Measurements from ENCODE around the gene MAPK6.
"Not testable (repeated sequence)": the region's sequence is repeated elsewhere in the genome, so short reads cannot be mapped to it uniquely, and the experiment has no call there.

Gene MAPK6

GRCh38 chr15:52042051-52042851 lies 23.2 kb downstream of the MAPK6 start:
- H3K27me3 ChIP-seq (ENCODE audit: control insufficient read depth in 5 of 5, insufficient read depth in 4 of 5, low read length in 5 of 5): no peaks in the 10 kb centered on the region
- no peaks in the 10 kb centered on the region for H3K36me3 ChIP-seq (ENCODE audit: control insufficient read depth in 5 of 5, insufficient read depth in 5 of 5, low read length in 5 of 5)
- H3K4me1 ChIP-seq (ENCODE audit: control insufficient read depth in 5 of 5, insufficient read depth in 5 of 5, low read length in 5 of 5): peaks cover 2 to 25% (median 20%) of the 10 kb centered on the region in 5 donors
- H3K4me3 ChIP-seq (ENCODE audit: low read depth in 1 of 5, low read length in 5 of 5): no peak overlapping the region
- H3K9ac ChIP-seq (ENCODE audit: low read length in 5 of 5): no peak overlapping the region
- no peak overlapping the region for H3K27ac ChIP-seq (ENCODE audit: low read depth, low read length)
- no peaks in the 10 kb centered on the region for H3K9me3 ChIP-seq (ENCODE audit: control insufficient read depth in 5 of 5, low read length in 5 of 5)

- H3K9ac ChIP-seq (ENCODE audit: low read length in 5 of 5); H3K27ac ChIP-seq (ENCODE audit: low read depth, low read length); H3K9me3 ChIP-seq (ENCODE audit: control insufficient read depth in 5 of 5, low read length in 5 of 5); H3K27me3 ChIP-seq (ENCODE audit: control insufficient read depth in 5 of 5, insufficient read depth in 4 of 5, low read length in 5 of 5); H3K4me1 ChIP-seq (ENCODE audit: control insufficient read depth in 5 of 5, insufficient read depth in 5 of 5, low read length in 5 of 5); H3K4me3 ChIP-seq (ENCODE audit: low read depth in 1 of 5, low read length in 5 of 5); H3K36me3 ChIP-seq (ENCODE audit: control insufficient read depth in 5 of 5, insufficient read depth in 5 of 5, low read length in 5 of 5): not testable (repeated sequence)
Observed at GRCh38 chr15:52045795-52046298, 26.8 kb downstream of the MAPK6 start.

GRCh38 chr15:52046552-52046951 lies 27.5 kb downstream of the MAPK6 start:
- H3K27me3 ChIP-seq (ENCODE audit: control insufficient read depth in 5 of 5, insufficient read depth in 4 of 5, low read length in 5 of 5); H3K4me3 ChIP-seq (ENCODE audit: low read depth in 1 of 5, low read length in 5 of 5); H3K27ac ChIP-seq (ENCODE audit: low read depth, low read length); H3K9me3 ChIP-seq (ENCODE audit: control insufficient read depth in 5 of 5, low read length in 5 of 5); H3K4me1 ChIP-seq (ENCODE audit: control insufficient read depth in 5 of 5, insufficient read depth in 5 of 5, low read length in 5 of 5); H3K36me3 ChIP-seq (ENCODE audit: control insufficient read depth in 5 of 5, insufficient read depth in 5 of 5, low read length in 5 of 5); H3K9ac ChIP-seq (ENCODE audit: low read length in 5 of 5): not testable (repeated sequence)

GRCh38 chr15:52050416-52050815 lies 31.4 kb downstream of the MAPK6 start:
- Histone ChIP-seq H3K27me3 (ENCODE audit: control insufficient read depth in 5 of 5, insufficient read depth in 4 of 5, low read length in 5 of 5) (no peaks in the 10 kb centered on the region), H3K9me3 (ENCODE audit: control insufficient read depth in 5 of 5, low read length in 5 of 5) (peaks cover 0 to 5% (median 0%) of the 10 kb centered on the region in 5 donors), H3K4me3 (ENCODE audit: low read depth in 1 of 5, low read length in 5 of 5) (no peak overlapping the region), H3K9ac (ENCODE audit: low read length in 5 of 5) (no peak overlapping the region), H3K4me1 (ENCODE audit: control insufficient read depth in 5 of 5, insufficient read depth in 5 of 5, low read length in 5 of 5) (no peaks in the 10 kb centered on the region), H3K27ac (ENCODE audit: low read depth, low read length) (no peak overlapping the region), H3K36me3 (ENCODE audit: control insufficient read depth in 5 of 5, insufficient read depth in 5 of 5, low read length in 5 of 5) (peaks cover 6 to 20% (median 12%) of the 10 kb centered on the region in 5 donors)

GRCh38 chr15:52052066-52052935 lies 33.3 kb downstream of the MAPK6 start:
- H3K9me3 ChIP-seq (ENCODE audit: control insufficient read depth in 5 of 5, low read length in 5 of 5): peaks cover 0 to 5% (median 0%) of the 10 kb centered on the region in 5 donors
- no peak overlapping the region for H3K4me3 ChIP-seq (ENCODE audit: low read depth in 1 of 5, low read length in 5 of 5)
- H3K4me1 ChIP-seq (ENCODE audit: control insufficient read depth in 5 of 5, insufficient read depth in 5 of 5, low read length in 5 of 5): no peaks in the 10 kb centered on the region
- H3K27ac ChIP-seq (ENCODE audit: low read depth, low read length): no peak overlapping the region
- no peaks in the 10 kb centered on the region for H3K27me3 ChIP-seq (ENCODE audit: control insufficient read depth in 5 of 5, insufficient read depth in 4 of 5, low read length in 5 of 5)
- peaks cover 6 to 29% (median 20%) of the 10 kb centered on the region in 5 donors for H3K36me3 ChIP-seq (ENCODE audit: control insufficient read depth in 5 of 5, insufficient read depth in 5 of 5, low read length in 5 of 5)
- no peak overlapping the region for H3K9ac ChIP-seq (ENCODE audit: low read length in 5 of 5)

- no peaks in the 10 kb centered on the region for H3K27me3 ChIP-seq (ENCODE audit: control insufficient read depth in 5 of 5, insufficient read depth in 4 of 5, low read length in 5 of 5)
- peaks cover 0 to 5% (median 0%) of the 10 kb centered on the region in 5 donors for H3K9me3 ChIP-seq (ENCODE audit: control insufficient read depth in 5 of 5, low read length in 5 of 5)
- no peak overlapping the region for H3K9ac ChIP-seq (ENCODE audit: low read length in 5 of 5)
- no peaks in the 10 kb centered on the region for H3K4me1 ChIP-seq (ENCODE audit: control insufficient read depth in 5 of 5, insufficient read depth in 5 of 5, low read length in 5 of 5)
- H3K36me3 ChIP-seq (ENCODE audit: control insufficient read depth in 5 of 5, insufficient read depth in 5 of 5, low read length in 5 of 5): peaks cover 16 to 41% (median 26%) of the 10 kb centered on the region in 5 donors
- no peak overlapping the region for H3K4me3 ChIP-seq (ENCODE audit: low read depth in 1 of 5, low read length in 5 of 5)
- H3K27ac ChIP-seq (ENCODE audit: low read depth, low read length): no peak overlapping the region
Observed at GRCh38 chr15:52054381-52054780, 35.4 kb downstream of the MAPK6 start.

- H3K9ac ChIP-seq (ENCODE audit: low read length in 5 of 5): not testable (repeated sequence)
Observed at GRCh38 chr15:52054858-52055257, 35.8 kb downstream of the MAPK6 start.

GRCh38 chr15:52056001-52056400 lies 37.0 kb downstream of the MAPK6 start:
- no peaks in the 10 kb centered on the region for H3K4me1 ChIP-seq (ENCODE audit: control insufficient read depth in 5 of 5, insufficient read depth in 5 of 5, low read length in 5 of 5)
- no peak overlapping the region for H3K4me3 ChIP-seq (ENCODE audit: low read depth in 1 of 5, low read length in 5 of 5)
- no peak overlapping the region for H3K9ac ChIP-seq (ENCODE audit: low read length in 5 of 5)
- H3K9me3 ChIP-seq (ENCODE audit: control insufficient read depth in 5 of 5, low read length in 5 of 5): peaks cover 0 to 5% (median 0%) of the 10 kb centered on the region in 5 donors
- H3K36me3 ChIP-seq (ENCODE audit: control insufficient read depth in 5 of 5, insufficient read depth in 5 of 5, low read length in 5 of 5): peaks cover 30 to 57% (median 37%) of the 10 kb centered on the region in 5 donors
- no peak overlapping the region for H3K27ac ChIP-seq (ENCODE audit: low read depth, low read length)
- no peaks in the 10 kb centered on the region for H3K27me3 ChIP-seq (ENCODE audit: control insufficient read depth in 5 of 5, insufficient read depth in 4 of 5, low read length in 5 of 5)

More at GRCh38 chr15:52054858-52055257, 35.8 kb downstream of the MAPK6 start:
- not testable (repeated sequence) for H3K27me3 ChIP-seq (ENCODE audit: control insufficient read depth in 5 of 5, insufficient read depth in 4 of 5, low read length in 5 of 5); H3K9me3 ChIP-seq (ENCODE audit: control insufficient read depth in 5 of 5, low read length in 5 of 5); H3K27ac ChIP-seq (ENCODE audit: low read depth, low read length); H3K4me3 ChIP-seq (ENCODE audit: low read depth in 1 of 5, low read length in 5 of 5); H3K4me1 ChIP-seq (ENCODE audit: control insufficient read depth in 5 of 5, insufficient read depth in 5 of 5, low read length in 5 of 5)
- H3K36me3 ChIP-seq (ENCODE audit: control insufficient read depth in 5 of 5, insufficient read depth in 5 of 5, low read length in 5 of 5): peaks cover 21 to 45% (median 30%) of the 10 kb centered on the region in 5 donors

- Histone ChIP-seq H3K36me3 (ENCODE audit: control insufficient read depth in 5 of 5, insufficient read depth in 5 of 5, low read length in 5 of 5) (peaks cover 31 to 59% (median 42%) of the 10 kb centered on the region in 5 donors), H3K27ac (ENCODE audit: low read depth, low read length) (no peak overlapping the region)
Observed at GRCh38 chr15:52056496-52056895, 37.5 kb downstream of the MAPK6 start.

GRCh38 chr15:52057996-52058395 lies 39.0 kb downstream of the MAPK6 start:
- H3K9me3 ChIP-seq (ENCODE audit: control insufficient read depth in 5 of 5, low read length in 5 of 5): no peaks in the 10 kb centered on the region
- H3K27ac ChIP-seq (ENCODE audit: low read depth, low read length): no peak overlapping the region
- H3K27me3 ChIP-seq (ENCODE audit: control insufficient read depth in 5 of 5, insufficient read depth in 4 of 5, low read length in 5 of 5): no peaks in the 10 kb centered on the region
- peaks cover 28 to 64% (median 54%) of the 10 kb centered on the region in 5 donors for H3K36me3 ChIP-seq (ENCODE audit: control insufficient read depth in 5 of 5, insufficient read depth in 5 of 5, low read length in 5 of 5)
- no peak overlapping the region for H3K4me3 ChIP-seq (ENCODE audit: low read depth in 1 of 5, low read length in 5 of 5)
- no peak overlapping the region for H3K9ac ChIP-seq (ENCODE audit: low read length in 5 of 5)
- no peaks in the 10 kb centered on the region for H3K4me1 ChIP-seq (ENCODE audit: control insufficient read depth in 5 of 5, insufficient read depth in 5 of 5, low read length in 5 of 5)

More at GRCh38 chr15:52056496-52056895, 37.5 kb downstream of the MAPK6 start:
- no peaks in the 10 kb centered on the region for H3K27me3 ChIP-seq (ENCODE audit: control insufficient read depth in 5 of 5, insufficient read depth in 4 of 5, low read length in 5 of 5)
- H3K4me1 ChIP-seq (ENCODE audit: control insufficient read depth in 5 of 5, insufficient read depth in 5 of 5, low read length in 5 of 5): no peaks in the 10 kb centered on the region
- no peak overlapping the region for H3K9ac ChIP-seq (ENCODE audit: low read length in 5 of 5)
- no peak overlapping the region for H3K4me3 ChIP-seq (ENCODE audit: low read depth in 1 of 5, low read length in 5 of 5)
- peaks cover 0 to 5% (median 0%) of the 10 kb centered on the region in 5 donors for H3K9me3 ChIP-seq (ENCODE audit: control insufficient read depth in 5 of 5, low read length in 5 of 5)

Data from subcutaneous abdominal adipose tissue (tissue), 5 donors.